Fibroblast of pulmonary artery (primary cell): ENCODE data around the gene PLPPR3.

Experiments used
- DNase-seq: peaks from one replicate; pipeline ENCODE4 v3.0.0-alpha.2; 2010; ENCODE audit warnings: low read depth
- H3K4me3 ChIP-seq: replicated peaks from 2 replicates; pipeline ENCODE4 v1.5.1; 2011; ENCODE audit warnings: low read depth, mild to moderate bottlenecking, control low read depth, low read length, moderate library complexity
- TF ChIP-seq, protein P1 (sequence below): IDR thresholded peaks from 2 replicates; pipeline ENCODE4 v1.5.1; 2011; ENCODE audit warnings: mild to moderate bottlenecking, control low read depth, low read length, inconsistent platforms; ENCODE audit errors: missing control alignments

Gene PLPPR3

GRCh38 chr19:831407-832369, 9.9 kb upstream of the PLPPR3 start:
- DNase-seq = no peak
- no peak overlapping the region for H3K4me3 ChIP-seq
- TF ChIP-seq, protein P1, sequence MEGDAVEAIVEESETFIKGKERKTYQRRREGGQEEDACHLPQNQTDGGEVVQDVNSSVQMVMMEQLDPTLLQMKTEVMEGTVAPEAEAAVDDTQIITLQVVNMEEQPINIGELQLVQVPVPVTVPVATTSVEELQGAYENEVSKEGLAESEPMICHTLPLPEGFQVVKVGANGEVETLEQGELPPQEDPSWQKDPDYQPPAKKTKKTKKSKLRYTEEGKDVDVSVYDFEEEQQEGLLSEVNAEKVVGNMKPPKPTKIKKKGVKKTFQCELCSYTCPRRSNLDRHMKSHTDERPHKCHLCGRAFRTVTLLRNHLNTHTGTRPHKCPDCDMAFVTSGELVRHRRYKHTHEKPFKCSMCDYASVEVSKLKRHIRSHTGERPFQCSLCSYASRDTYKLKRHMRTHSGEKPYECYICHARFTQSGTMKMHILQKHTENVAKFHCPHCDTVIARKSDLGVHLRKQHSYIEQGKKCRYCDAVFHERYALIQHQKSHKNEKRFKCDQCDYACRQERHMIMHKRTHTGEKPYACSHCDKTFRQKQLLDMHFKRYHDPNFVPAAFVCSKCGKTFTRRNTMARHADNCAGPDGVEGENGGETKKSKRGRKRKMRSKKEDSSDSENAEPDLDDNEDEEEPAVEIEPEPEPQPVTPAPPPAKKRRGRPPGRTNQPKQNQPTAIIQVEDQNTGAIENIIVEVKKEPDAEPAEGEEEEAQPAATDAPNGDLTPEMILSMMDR = no peak

GRCh38 chr19:829129-829758, 7.5 kb upstream of the PLPPR3 start:
- no peak for DNase-seq
- H3K4me3 ChIP-seq = no peak overlapping the region
- TF ChIP-seq, protein P1 = no peak

DNA sequence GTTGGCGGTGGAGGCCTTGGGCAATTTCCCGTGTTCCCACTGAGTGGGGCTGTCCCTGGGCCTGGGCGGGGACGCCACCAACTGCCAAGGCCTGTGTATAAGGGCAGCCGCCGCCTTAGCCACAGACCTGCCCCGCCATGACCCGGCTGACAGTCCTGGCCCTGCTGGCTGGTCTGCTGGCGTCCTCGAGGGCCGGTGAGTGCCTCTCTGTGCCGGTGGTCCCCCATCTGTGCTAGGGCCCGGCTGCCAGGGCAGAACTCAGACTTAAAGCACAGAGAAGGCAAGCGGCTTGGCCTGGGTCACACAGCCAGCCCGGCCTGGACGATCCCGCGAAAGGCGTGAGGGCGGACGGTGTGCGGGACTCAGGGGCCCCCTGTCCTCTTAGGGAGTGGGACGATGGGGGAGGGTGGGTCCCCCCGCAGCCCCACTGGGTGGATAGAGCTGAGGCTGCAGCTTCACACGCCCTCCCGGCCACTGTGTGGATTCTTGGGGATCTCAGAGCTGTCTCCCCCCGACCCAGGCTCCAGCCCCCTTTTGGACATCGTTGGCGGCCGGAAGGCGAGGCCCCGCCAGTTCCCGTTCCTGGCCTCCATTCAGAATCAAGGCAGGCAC, 6.1 kb upstream of the PLPPR3 start, which contains the start of gene AZU1:
Gene AZU1 (plus strand): TSS at position 128 of the 612 bp plus-strand sequence. CDS start 10 bp downstream, at position 138.
- TF ChIP-seq, protein P1 = no peak
- DNase-seq = no peak
- no peak within 1 kb of the TSS for H3K4me3 ChIP-seq

DNA sequence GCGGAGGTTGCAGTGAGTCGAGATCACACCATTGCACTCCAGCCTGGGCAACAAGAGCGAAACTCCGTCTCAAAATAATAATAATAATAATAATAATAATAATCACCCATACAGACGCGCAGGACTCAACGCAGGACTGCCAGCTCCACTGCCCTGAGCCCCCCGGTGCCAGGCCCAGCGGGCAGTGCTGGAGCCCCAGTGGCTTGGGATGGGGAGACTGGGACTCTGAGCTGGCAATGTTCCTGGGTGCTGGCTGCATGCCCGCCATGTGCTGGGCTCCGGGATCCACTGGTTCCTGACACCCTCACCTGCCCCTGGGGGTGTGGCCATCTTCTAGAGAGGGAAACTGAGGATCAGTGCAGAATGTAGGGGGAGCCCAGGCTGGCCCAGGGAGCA, 5.6 kb upstream of the PLPPR3 start:
- no peak overlapping the region for H3K4me3 ChIP-seq
- DNase-seq = no peak
- TF ChIP-seq, protein P1 = no peak

GRCh38 chr19:825897-826644, 4.3 kb upstream of the PLPPR3 start:
- no peak overlapping the region for H3K4me3 ChIP-seq
- no peak for DNase-seq
- TF ChIP-seq, protein P1 = no peak

DNA sequence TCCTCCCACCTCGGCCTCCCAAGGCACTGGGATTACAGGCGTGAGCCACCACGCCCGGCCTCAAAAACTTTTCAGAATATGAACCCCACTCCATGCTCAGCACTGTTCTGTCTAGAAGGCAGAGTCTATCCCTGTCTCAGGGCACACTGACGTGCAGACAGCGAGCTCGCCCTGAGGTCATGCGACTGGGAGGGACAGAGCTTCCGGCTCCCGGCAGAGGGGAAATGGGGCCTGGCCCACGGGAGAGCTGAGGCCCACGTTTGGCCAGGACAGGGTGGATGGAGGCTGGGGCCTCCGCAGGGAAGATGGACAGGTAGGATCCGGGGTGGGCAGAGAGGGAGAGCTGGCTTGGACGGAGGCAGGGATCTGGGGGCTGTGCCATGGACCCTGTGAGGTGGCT, 3.1 kb upstream of the PLPPR3 start:
- DNase-seq = no peak
- TF ChIP-seq, protein P1 = no peak
- H3K4me3 ChIP-seq = no peak overlapping the region
